Rectal smooth muscle tissue (tissue), 1 donor: ENCODE data around the gene THEMIS.

Experiments
- H3K27ac ChIP-seq: one replicate; pipeline ENCODE4 v1.7.0; 2013; ENCODE audit warnings: low read depth, low read length, inconsistent platforms
- H3K27me3 ChIP-seq: one replicate; pipeline ENCODE4 v1.7.0; 2013; ENCODE audit warnings: low read length; ENCODE audit not compliant: control insufficient read depth, insufficient read depth
- H3K36me3 ChIP-seq: one replicate; pipeline ENCODE4 v1.7.0; 2013; ENCODE audit warnings: low read length; ENCODE audit not compliant: control insufficient read depth, insufficient read depth
- H3K4me1 ChIP-seq: one replicate; pipeline ENCODE4 v1.7.0; 2013; ENCODE audit warnings: low read length; ENCODE audit not compliant: control insufficient read depth, insufficient read depth
- H3K4me3 ChIP-seq: one replicate; pipeline ENCODE4 v1.7.0; 2013; ENCODE audit warnings: low read length
- H3K9ac ChIP-seq: one replicate; pipeline ENCODE4 v1.7.0; 2013; ENCODE audit warnings: low read length

Gene THEMIS

DNA sequence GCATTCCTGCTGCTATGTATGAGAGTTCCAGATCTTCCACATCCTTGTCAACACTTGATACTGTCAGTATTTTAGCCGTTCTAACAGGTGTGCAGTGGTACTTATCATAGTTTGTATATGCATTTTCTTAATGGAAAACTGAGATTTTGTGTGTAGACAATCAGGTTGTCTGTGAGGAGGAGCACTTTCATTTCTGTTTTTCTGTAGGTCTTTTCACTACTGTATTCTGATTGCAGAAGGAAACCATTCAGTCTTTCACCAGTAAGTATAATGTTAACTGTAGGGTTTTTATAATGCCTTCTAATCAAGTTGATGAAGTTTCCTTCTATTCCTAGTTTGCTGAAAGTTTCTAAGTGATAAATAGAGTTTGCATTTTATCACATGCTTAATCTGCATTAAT, 216.4 kb downstream of the THEMIS start:
- no peaks in the 10 kb centered on the region for H3K27me3 ChIP-seq
- no peaks in the 10 kb centered on the region for H3K36me3 ChIP-seq
- no peak overlapping the region for H3K9ac ChIP-seq

More for the DNA sequence above, 216.4 kb downstream of the THEMIS start:
- Histone ChIP-seq H3K4me1 (no peaks in the 10 kb centered on the region), H3K4me3 (no peak overlapping the region), H3K27ac (no peak overlapping the region)
